HG03439 (cell line): ENCODE measurements around the gene RALGAPA2.

Source experiments
- ATAC-seq: cut with Tn5 transposase; IDR thresholded peaks from one replicate; pipeline ENCODE4 v1.9.1; 2021; ENCODE audit warnings: mild to moderate bottlenecking, moderate library complexity; ENCODE audit not compliant: unreplicated experiment

The RALGAPA2 gene

GRCh38 chr20:20480689-20481088, 231.8 kb downstream of the RALGAPA2 start:
- ATAC-seq, result no peak

GRCh38 chr20:20480126-20480525, 232.3 kb downstream of the RALGAPA2 start:
- no peak for ATAC-seq

GRCh38 chr20:20477444-20478041, 234.9 kb downstream of the RALGAPA2 start:
- no peak for ATAC-seq

DNA sequence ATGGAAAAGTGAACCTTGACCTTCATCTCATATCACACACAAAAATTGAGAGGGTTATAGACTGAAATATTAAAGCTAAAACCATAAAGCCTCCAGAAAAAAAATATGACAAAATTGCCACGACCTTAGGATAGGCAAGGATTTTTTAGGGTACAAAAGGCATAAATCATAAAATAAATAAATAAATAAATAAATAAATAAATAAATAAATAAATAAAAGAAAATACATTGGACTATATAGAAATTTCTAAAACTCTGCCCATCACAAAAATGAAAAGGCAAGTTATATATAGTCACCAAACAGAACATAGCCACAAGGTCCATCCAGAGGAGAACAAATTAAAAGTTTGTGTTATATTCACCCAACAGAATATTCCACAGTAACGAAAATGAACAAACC, 235.9 kb downstream of the RALGAPA2 start:
- no peak for ATAC-seq

- ATAC-seq, result no peak
Observed at GRCh38 chr20:20473657-20474056, 238.8 kb downstream of the RALGAPA2 start.

DNA sequence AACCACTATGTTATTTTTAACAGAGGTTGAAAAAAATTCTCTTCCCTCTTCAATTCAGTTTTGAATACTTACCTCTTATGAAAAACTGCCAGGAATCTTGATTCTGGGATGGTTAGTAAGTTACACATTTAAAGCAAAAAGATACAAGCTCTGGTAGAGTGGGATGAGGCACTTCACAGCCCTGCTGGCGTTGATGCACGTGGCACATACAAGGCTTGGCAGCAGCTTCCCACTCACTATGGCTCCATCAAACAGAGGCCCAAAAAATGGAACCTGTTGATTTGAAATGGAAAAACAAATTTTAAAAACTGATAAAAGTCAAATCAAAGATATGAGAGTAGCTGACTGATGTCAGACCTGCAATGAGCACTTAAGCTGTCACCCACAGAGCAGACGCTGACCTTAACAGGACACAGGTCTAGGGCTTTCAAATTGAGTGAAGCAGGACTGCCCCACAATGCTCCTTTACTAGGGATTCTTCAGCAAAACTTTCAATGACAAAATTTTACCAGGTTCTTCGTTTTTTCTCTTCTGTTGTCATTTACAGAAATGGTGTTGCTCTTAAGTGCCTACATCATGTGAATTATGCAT, 239.7 kb downstream of the RALGAPA2 start:
- ATAC-seq, result no peak

- peak; percentile 89 for ATAC-seq
Observed at GRCh38 chr20:20466341-20466879, 246.0 kb downstream of the RALGAPA2 start.

- no peak for ATAC-seq
Observed at GRCh38 chr20:20465252-20465651, 247.2 kb downstream of the RALGAPA2 start.

GRCh38 chr20:20463933-20464374, 248.5 kb downstream of the RALGAPA2 start:
- ATAC-seq, result no peak

- no peak for ATAC-seq
Observed at GRCh38 chr20:20462185-20462584, 250.3 kb downstream of the RALGAPA2 start.

DNA sequence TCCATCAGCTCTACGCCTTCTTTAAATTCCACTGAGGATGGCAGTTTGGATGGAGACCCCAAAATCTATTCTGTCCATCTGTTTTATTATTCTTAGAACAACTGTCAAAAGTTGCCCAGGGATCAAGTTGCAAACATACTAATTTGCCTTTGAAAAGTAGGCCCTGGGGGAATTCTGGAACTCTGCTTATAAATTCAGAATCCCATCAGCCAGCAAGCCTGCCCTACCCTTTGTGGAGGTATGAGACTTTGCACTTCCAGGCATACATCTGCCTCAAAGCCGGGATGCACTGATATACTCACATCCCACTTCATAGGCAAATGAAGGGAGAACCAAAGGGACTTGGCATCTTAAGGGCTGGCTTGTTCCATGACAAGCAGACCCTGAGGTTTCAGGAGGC, 250.9 kb downstream of the RALGAPA2 start:
- no peak for ATAC-seq

DNA sequence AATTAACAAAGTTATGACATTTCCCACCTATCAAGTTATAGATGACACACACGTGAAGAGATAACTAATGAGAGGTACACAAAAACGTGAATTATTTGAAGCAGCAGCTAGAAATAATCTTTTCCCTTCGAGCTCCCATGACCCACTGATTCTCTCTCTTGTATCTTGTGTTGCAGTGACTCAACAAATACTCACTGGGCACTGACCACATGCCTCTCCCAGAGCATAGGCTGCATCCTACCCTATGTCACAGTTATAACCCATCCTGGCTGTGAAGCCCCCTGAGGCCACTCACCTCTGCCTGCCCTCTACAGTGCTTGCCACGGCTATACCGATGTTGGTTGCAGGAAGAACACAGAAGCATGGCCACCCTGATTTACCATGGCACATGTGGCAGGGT, 252.7 kb downstream of the RALGAPA2 start:
- ATAC-seq, result no peak

DNA sequence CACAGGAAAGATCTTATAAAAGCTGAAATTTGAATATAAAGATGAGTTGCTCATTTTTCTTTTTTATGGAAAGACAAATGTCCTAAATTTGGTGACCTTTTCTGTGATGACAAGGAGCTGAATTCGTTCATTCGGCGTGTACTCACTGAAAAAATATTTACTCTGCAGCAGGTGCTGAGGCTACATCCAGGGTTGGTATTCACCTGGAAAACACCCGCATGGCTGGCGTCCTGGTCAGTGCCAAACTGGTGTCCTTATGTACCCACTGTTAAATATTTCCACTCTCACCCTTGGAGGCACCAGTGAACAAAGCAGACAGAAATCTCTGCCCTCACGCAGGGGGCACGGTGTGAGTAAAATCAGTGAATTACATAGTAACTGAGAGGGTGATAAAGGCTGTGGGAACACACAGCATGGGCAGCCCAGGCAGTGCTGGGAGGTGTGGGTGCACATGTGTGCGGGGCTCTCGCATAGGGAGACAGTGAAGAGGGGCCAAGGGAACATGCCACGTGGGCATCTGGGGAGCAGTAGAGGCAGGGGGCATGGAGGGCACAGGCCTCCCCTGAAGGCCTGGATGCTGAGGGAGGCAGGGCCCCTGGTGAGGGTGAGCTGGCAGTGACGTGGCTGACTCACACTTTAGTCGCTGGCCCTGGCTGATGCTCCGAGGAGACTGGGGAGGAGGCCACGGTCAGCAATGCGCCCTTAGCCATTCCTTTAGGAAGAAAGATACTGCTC, 254.9 kb downstream of the RALGAPA2 start:
- ATAC-seq, result no peak

DNA sequence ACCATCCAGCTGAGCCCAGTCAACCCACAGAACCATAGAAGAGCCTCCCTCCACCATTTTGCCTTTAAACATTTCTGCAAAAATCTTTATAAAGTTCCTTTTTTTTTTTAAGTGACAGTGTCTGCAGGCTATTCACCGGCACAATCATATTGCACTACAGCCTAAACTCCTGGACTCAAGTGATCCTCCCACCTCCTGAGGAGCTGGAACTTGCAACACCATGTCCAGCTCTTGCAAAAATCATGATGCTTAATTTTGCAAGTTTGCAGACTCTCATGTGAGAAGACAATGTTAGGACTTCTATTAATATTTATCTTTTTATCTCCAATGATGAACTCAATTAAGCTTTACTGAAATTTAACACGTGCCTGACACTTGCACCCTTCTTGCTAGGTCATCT, 255.7 kb downstream of the RALGAPA2 start:
- ATAC-seq, result no peak

- ATAC-seq, result no peak
Observed at GRCh38 chr20:20455926-20456325, 256.5 kb downstream of the RALGAPA2 start.

GRCh38 chr20:20454850-20455627, 257.4 kb downstream of the RALGAPA2 start:
- no peak for ATAC-seq

GRCh38 chr20:20454367-20454766, 258.1 kb downstream of the RALGAPA2 start:
- ATAC-seq, result no peak

GRCh38 chr20:20452254-20452676, 260.2 kb downstream of the RALGAPA2 start:
- peak; percentile 77 for ATAC-seq

- ATAC-seq, result no peak
Observed at GRCh38 chr20:20450521-20450920, 261.9 kb downstream of the RALGAPA2 start.

GRCh38 chr20:20448881-20449280, 263.6 kb downstream of the RALGAPA2 start:
- no peak for ATAC-seq

- no peak for ATAC-seq
Observed at GRCh38 chr20:20447196-20447595, 265.2 kb downstream of the RALGAPA2 start.
